Measurements from ENCODE around the gene OASL. TPM values are rescaled to one million over a fixed set of nuclear protein-coding genes. Genes with fewer than 3 reads are reported as not detected.

OASL gene
- total RNA-seq, 2 experiments from 2014 or later = 11.1 to 11.4 TPM

DNA sequence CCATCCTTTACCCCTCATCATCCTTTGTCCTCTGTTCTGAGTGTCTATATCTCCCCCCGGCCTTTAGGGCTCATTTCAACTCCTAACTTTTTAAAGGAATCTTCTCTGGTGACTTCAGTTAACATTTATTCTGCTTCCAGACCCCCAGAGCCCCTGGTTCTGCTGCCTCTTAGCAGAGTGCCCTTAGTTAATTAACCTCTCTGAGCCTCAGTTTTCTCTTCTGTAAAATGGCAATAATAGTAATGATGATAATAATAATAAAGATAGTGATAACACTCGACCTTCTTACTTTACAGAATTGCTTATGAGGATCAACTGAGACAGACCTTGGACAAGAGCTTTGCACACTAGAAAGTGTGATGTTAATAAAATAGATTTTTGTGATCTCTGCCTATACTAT lies 16.3 kb downstream of the OASL start:
- Mint-ChIP-seq H3K27ac (no peak overlapping the region), H3K4me1 (ENCODE audit: low read depth) (no peaks in the 10 kb centered on the region), H3K4me3 (no peak overlapping the region), H3K36me3 (ENCODE audit: low read depth) (no peaks in the 10 kb centered on the region), H3K9me3 (no peaks in the 10 kb centered on the region), H3K27me3 (no peaks in the 10 kb centered on the region)
- DNase-seq (no peak), ATAC-seq (no peak)
- TF ChIP-seq, protein P1, sequence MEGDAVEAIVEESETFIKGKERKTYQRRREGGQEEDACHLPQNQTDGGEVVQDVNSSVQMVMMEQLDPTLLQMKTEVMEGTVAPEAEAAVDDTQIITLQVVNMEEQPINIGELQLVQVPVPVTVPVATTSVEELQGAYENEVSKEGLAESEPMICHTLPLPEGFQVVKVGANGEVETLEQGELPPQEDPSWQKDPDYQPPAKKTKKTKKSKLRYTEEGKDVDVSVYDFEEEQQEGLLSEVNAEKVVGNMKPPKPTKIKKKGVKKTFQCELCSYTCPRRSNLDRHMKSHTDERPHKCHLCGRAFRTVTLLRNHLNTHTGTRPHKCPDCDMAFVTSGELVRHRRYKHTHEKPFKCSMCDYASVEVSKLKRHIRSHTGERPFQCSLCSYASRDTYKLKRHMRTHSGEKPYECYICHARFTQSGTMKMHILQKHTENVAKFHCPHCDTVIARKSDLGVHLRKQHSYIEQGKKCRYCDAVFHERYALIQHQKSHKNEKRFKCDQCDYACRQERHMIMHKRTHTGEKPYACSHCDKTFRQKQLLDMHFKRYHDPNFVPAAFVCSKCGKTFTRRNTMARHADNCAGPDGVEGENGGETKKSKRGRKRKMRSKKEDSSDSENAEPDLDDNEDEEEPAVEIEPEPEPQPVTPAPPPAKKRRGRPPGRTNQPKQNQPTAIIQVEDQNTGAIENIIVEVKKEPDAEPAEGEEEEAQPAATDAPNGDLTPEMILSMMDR (IDR thresholded peaks at IDR 0.05) = no peak
- CTCF ChIA-PET = no interaction called here
- POLR2A ChIA-PET = no interaction called here
- intact Hi-C loops (cut with micrococcal nuclease) = no loop called here

DNA sequence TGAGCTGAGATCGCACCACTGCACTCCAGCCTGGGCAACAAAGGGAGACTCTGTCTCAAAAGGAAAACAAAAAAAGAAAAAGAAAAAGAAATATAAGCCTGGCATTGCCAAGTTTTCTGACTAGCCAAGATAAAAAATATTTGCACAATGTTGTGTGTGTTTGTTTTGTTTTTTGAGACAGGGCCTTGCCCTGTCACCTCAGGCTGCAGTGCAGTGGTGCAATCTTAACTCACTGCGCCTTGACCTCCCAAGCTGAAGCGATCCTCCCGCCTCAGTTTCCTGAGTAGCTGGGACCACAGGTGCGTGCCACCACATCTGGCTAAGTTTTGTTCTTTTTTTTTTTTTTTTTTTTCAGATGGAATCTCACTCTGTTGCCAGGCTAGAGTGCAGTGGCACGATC lies 17.3 kb downstream of the OASL start:
- DNase-seq (no peak), ATAC-seq (no peak)
- H3K4me1 Mint-ChIP-seq (ENCODE audit: low read depth) = no peaks in the 10 kb centered on the region
- ChIA-PET POLR2A (interaction anchor here (0.9 kb wide), 1 partner anchor 12 kb away, joined by 3 read pairs; no protein-coding TSS in a partner anchor), CTCF (no interaction called here)
- intact Hi-C loops (cut with micrococcal nuclease) = no loop called here
- no peak overlapping the region for H3K4me3 Mint-ChIP-seq
- H3K27me3 Mint-ChIP-seq = no peaks in the 10 kb centered on the region
- TF ChIP-seq, protein P1 (IDR thresholded peaks at IDR 0.05) = no peak
- no peaks in the 10 kb centered on the region for H3K9me3 Mint-ChIP-seq
- no peaks in the 10 kb centered on the region for H3K36me3 Mint-ChIP-seq (ENCODE audit: low read depth)
- H3K27ac Mint-ChIP-seq = no peak overlapping the region

DNA sequence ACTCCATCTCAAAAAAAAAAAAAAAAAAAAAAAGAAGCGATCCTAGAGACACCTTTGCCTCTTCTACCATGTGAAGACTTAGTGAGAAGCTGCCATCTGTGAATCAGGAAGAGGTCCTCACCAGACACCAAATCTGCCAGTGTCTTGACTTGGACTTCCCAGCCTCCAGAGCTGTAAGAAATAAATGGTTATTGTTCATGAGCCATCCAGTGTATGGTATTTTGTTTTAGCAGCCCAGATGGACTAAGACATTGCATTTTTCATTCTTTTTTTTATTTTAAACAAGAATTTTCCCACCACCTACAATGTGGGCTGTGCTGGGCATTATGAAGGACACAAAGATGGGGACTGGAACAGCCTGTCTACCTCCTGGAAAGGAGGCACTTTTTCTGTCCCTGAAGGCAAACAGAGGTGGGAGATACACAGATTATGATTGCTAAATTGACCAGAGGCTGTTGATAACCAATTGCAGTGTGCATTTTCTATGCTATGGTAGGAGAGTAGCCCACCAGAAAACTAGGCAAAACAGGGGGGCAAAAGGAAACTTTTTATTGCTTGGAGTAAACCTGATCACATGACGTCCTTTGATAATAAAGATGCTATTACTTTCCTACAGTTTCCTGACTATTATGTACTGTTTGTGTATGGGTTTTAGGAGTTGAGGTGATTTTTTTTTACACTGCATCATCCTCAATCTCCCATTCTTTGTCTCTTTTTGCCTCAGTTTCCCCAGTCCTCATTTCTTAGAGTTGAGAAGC lies 20.0 kb downstream of the OASL start:
- H3K4me3 Mint-ChIP-seq = no peak overlapping the region
- ChIA-PET POLR2A (no interaction called here), CTCF (interaction anchor here (0.6 to 0.8 kb wide), 2 partner anchors 9 to 28 kb away, joined by 3 to 4 read pairs; no protein-coding TSS in a partner anchor)
- no peaks in the 10 kb centered on the region for H3K36me3 Mint-ChIP-seq (ENCODE audit: low read depth)
- ATAC-seq (no peak), DNase-seq (no peak)
- peaks cover 13% of the 10 kb centered on the region for H3K4me1 Mint-ChIP-seq (ENCODE audit: low read depth)
- no peak overlapping the region for H3K27ac Mint-ChIP-seq
- TF ChIP-seq, protein P1 (IDR thresholded peaks at IDR 0.05) = no peak
- no peaks in the 10 kb centered on the region for H3K27me3 Mint-ChIP-seq
- no peaks in the 10 kb centered on the region for H3K9me3 Mint-ChIP-seq
- intact Hi-C loops (cut with micrococcal nuclease) = no loop called here

DNA sequence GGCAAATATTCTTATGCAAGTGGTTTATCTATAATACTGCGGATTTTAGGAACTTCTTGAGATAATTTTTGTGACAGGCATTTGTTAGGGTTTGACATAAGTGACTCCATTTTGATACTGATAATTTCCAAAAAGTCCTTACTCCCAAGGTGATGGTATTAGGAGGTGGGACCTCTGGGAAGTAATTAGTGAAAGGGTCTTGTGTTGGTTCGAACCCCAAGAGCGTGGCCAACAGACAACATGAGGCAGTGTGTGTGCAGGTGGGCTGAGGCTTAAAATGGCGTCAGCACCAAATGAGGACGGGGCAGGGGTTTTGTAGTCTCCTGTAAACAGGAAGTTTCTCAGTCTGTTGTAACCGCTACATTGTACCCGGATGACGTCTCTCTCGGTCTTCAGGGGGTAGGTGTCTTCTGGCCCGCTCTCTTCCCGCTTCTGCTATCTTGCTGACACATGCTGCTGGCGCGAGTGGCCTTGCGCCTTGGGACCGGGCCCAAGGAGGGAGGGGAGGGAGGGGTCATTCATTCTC lies 21.0 kb downstream of the OASL start:
- Mint-ChIP-seq H3K9me3 (no peaks in the 10 kb centered on the region), H3K27ac (no peak overlapping the region), H3K4me3 (no peak overlapping the region), H3K27me3 (no peaks in the 10 kb centered on the region), H3K36me3 (ENCODE audit: low read depth) (peaks cover 1% of the 10 kb centered on the region), H3K4me1 (ENCODE audit: low read depth) (peaks cover 19% of the 10 kb centered on the region)
- CTCF ChIA-PET = interaction anchor here (1.2 to 2.8 kb wide), 3 partner anchors 12 to 78 kb away, joined by 6 to 15 read pairs (median 12); no protein-coding TSS in a partner anchor
- DNase-seq (no peak), ATAC-seq (no peak)
- intact Hi-C loops (cut with micrococcal nuclease) = no loop called here
- TF ChIP-seq, protein P1 (IDR thresholded peaks at IDR 0.05) = no peak
- POLR2A ChIA-PET = no interaction called here
